ENCODE data around the gene TSHZ2. TPM values are rescaled to one million over a fixed set of nuclear protein-coding genes. Genes with fewer than 3 reads are reported as not detected.

The TSHZ2 gene
- total RNA-seq, 1 experiment from 2014 or later: 0.07 TPM

- Histone ChIP-seq H3K4me1 (ENCODE audit: control insufficient read depth in 1 of 2, insufficient read depth in 2 of 2, low read length in 2 of 2) (no peaks in the 10 kb centered on the region; a peak in 1 of 4 replicates), H2AFZ (ENCODE audit: low read depth, low read length, poor library complexity, severe bottlenecking) (no peak overlapping the region), H3K27ac (ENCODE audit: low read depth, low read length) (no peak overlapping the region), H3K9ac (ENCODE audit: low read length) (no peak overlapping the region), H3K4me2 (ENCODE audit: low read length) (no peak overlapping the region), H3K4me3 (replicated peaks in 1 of 2; ENCODE audit: low read depth in 1 of 2, low read length in 2 of 2) (no peak overlapping the region), H3K9me2 (ENCODE audit: insufficient read depth) (no peaks in the 10 kb centered on the region), H3K9me3 (ENCODE audit: control insufficient read depth in 1 of 2, insufficient read depth in 1 of 2, low read depth in 1 of 2, low read length in 2 of 2) (no peaks in the 10 kb centered on the region), H3K36me3 (ENCODE audit: control insufficient read depth in 1 of 2, insufficient read depth in 2 of 2, low read length in 2 of 2) (no peaks in the 10 kb centered on the region), H4K20me1 (ENCODE audit: insufficient read depth) (no peaks in the 10 kb centered on the region), H3K27me3 (ENCODE audit: insufficient read depth, low read length) (0 out of 2 replicates have a peak, but pooled peaks cover 4% of the 10 kb centered on the region), H3K79me2 (ENCODE audit: insufficient read depth, low read length) (no peaks in the 10 kb centered on the region)
- CTCF ChIA-PET: no interaction called here
- POLR2A ChIA-PET: no interaction called here
- intact Hi-C loops (cut with micrococcal nuclease): no loop called here
- RAD21 ChIA-PET (ENCODE audit: low non-redundant PET in 1 of 2, low total read pairs in 2 of 2, uncharacterized antibody in 2 of 2, unreplicated experiment in 2 of 2): no interaction called here
- DNase-seq (ENCODE audit: low read depth, low spot score) (no peak), ATAC-seq (no peak)
- BruUV-seq (replicated peaks): no TSS peak
- TF ChIP-seq ATF3 (IDR thresholded peaks at IDR 0.05) (no peak), JUND (IDR thresholded peaks at IDR 0.05) (no peak), ELF1 (IDR thresholded peaks at IDR 0.05; ENCODE audit: borderline replicate concordance, low read depth) (no peak), RAD21 (IDR thresholded peaks at IDR 0.05; ENCODE audit: low read depth) (no peak), CBX3 (IDR thresholded peaks at IDR 0.05; ENCODE audit: low read depth) (no peak), ZFX (IDR thresholded peaks at IDR 0.05) (no peak), EGR1 (IDR thresholded peaks at IDR 0.05; ENCODE audit: low read depth) (no peak), REST (IDR thresholded peaks at IDR 0.05; ENCODE audit: low read depth) (no peak), CTCF (IDR thresholded peaks at IDR 0.05 in 2 of 3, conservative IDR thresholded peaks at IDR 0.05 in 1 of 3; ENCODE audit: borderline replicate concordance in 1 of 3, insufficient read depth in 1 of 3, low read depth in 2 of 3, low read length in 2 of 3) (no peak), EZH2phosphoT487 (IDR thresholded peaks at IDR 0.05; ENCODE audit: borderline replicate concordance) (no peak), EZH2 (IDR thresholded peaks at IDR 0.05) (no peak), ZNF274 (IDR thresholded peaks at IDR 0.05; ENCODE audit: low read depth, low read length) (no peak), SP1 (IDR thresholded peaks at IDR 0.05; ENCODE audit: low read depth) (no peak), FOSL1 (IDR thresholded peaks at IDR 0.05; ENCODE audit: low read depth) (no peak), ZBTB33 (IDR thresholded peaks at IDR 0.05; ENCODE audit: extremely low read depth, insufficient replicate concordance, low read length) (no peak), SRF (IDR thresholded peaks at IDR 0.05; ENCODE audit: low read depth) (no peak), SIN3A (IDR thresholded peaks at IDR 0.05; ENCODE audit: low read depth) (no peak), TCF7L2 (IDR thresholded peaks at IDR 0.05; ENCODE audit: borderline replicate concordance, extremely low read depth, insufficient read depth, insufficient read length) (no peak)
Observed at GRCh38 chr20:53079828-53080686, 107.9 kb downstream of the TSHZ2 start.

Measured in HCT116 (cell line).